UCSD-AML1 (cell line): Measurements from ENCODE around the gene MT1M.
"Not testable (repeated sequence)": the region's sequence is repeated elsewhere in the genome, so short reads cannot be mapped to it uniquely, and the experiment has no call there.

ENCODE experiments used
- DNase-seq: peaks from one replicate; lab custom pipeline; 2025; ENCODE audit not compliant: unreplicated experiment; lab: John Stamatoyannopoulos, UW

Gene MT1M

GRCh38 chr16:56608043-56608875 is 24.2 kb upstream of the MT1M start, which contains the start of gene MT2A:
MT2A (plus strand) TSS chr16:56608584; CDS start chr16:56608656, 72 bp downstream.
- DNase-seq = peak; percentile 96

GRCh38 chr16:56608876-56609462 is 23.5 kb upstream of the MT1M start:
- DNase-seq = no peak

DNA sequence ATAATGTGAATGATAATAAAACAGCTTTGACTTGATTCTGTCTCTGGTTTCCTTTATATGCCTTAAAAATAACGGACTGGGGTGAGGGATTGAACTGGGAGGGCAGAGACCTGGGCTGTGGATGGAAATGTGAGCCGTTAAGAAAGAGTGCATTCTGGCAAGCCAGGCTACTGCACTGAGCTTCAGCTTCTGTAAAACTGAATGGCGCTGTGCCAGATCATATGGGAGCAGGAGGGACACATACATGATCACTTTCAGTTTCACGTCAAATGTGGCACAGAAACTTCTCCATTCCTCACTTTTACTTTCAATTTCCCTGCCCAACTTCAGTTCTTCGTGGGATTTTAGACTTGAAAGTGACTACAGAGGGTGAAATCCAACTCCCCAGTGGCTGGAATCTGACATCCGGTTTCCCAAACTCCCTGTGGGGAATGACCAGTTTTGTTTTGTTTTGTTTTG is 23.0 kb upstream of the MT1M start:
- DNase-seq = peak; percentile 47

- peak; percentile 39 for DNase-seq
These were observed 22.3 kb upstream of the MT1M start for GRCh38 chr16:56610017-56610608.

- DNase-seq = no peak
These were observed 21.8 kb upstream of the MT1M start for GRCh38 chr16:56610609-56611111.

DNA sequence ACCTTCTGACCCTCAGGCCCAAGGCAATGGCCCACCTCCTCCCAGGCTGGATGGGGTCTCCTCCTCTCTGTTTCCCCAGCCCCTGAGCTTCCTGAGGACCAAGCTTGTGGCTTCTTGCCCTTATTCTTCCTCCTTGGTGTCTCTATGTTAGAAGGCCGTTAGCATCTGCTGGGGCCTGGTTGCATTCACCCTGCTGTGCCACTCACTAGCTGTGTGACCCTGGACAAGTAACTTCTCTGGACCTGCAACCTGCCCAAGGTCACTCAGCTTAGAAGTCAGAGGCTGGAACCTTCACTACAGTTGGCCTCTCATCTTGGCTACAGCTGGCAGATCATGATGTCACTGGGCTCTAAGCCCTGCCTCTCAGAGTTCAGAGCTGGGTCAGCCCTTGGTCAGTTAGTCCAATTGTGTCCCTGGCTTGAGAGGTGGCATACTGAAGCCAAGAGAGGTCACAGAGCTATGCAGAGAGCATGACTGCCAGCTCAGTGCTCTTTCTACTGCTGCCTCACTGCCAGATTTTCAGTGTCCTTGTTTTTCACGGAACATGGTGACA is 21.1 kb upstream of the MT1M start:
- no peak for DNase-seq

DNA sequence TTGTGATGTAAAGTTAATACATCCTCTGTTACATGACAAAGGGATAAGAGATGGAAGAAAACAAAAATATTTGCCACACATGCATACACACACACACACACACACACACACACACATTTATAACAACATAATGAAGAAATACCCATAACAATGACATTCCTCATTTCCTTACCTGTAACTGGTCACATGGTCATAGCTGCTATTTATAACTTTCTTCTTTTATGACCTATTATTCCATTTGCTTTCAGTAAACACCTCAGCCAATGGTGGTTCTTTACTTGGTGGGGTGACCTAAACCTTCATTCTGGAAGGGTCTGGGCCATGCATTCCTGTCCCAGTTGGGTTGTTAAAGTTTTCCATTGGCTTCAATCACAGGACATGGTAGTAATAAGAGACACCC is 18.8 kb upstream of the MT1M start:
- DNase-seq = no peak

GRCh38 chr16:56614549-56614991 is 17.9 kb upstream of the MT1M start:
- no peak for DNase-seq

DNA sequence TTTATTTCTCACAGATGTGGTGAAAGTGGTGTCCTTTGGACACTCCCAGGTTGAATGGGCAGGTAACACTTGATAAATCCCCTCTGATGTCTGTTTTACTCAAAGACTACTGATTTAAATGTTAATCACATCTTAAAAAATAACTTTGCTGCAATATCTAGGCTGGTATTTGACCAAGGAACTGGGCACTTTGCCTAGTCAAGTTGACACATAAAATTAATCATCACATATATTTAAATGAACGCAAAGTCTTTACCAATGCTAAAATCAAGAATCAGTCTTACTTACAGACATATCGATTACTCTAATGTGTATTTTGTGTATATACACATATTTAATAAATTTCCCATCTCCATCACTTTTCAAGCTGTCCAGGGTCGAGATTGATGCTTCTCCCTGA is 17.1 kb upstream of the MT1M start:
- no peak for DNase-seq

DNA sequence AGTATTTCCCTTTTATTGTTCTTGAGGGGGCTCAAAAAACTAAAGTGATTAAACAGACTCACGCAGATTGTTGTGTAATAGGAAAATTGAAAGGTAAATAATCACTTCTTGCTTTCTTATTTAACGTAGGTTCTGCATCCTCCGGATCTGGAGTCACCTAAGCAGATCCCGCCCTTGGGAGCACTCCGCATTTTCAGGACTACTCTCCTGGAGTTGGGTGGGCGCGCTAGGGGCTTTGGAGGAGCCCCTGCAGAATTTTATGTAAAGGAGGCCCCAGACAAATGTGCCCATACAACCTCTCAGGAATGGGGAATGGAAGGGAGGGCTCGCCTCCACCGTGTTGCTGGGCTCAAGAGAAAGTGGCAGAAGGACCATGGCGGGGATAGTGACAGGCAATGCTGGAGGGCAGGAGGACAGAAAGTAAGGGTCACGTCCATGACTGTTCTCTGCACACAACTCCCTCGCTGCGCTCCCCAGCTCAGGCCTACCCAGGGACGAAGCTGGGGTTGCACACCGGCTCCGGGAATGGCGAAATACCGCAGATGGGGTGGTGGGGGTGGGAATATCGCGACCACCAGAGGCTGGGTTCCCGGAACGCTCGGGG is 15.7 kb upstream of the MT1M start:
- DNase-seq = no peak

GRCh38 chr16:56617212-56618085 is 15.0 kb upstream of the MT1M start:
- DNase-seq = no peak

- DNase-seq = no peak
These were observed 14.3 kb upstream of the MT1M start for GRCh38 chr16:56618138-56618537.

- no peak for DNase-seq
These were observed 12.0 kb upstream of the MT1M start for GRCh38 chr16:56620339-56620897.

- not testable (repeated sequence) for DNase-seq
These were observed 10.6 kb upstream of the MT1M start for GRCh38 chr16:56621665-56622445.

DNA sequence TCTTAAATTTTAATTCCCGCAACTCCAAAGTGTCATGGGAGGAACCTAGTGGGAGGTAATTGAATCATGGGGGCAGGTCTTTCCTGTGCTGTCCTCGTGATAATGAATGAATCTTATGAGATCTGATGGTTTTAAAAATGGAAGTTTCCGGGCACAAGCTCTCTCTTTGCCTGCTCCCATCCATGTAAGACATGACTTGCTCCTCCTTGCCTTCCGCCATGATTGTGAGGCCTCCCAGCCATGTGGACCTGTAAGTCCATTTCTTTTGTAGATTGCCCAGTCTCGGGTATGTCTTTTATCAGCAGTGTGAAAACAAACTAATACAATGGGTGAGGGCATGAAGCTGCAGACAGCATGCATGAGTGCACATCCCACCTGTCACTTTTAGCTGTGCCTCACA is 9.3 kb upstream of the MT1M start:
- not testable (repeated sequence) for DNase-seq

GRCh38 chr16:56623637-56624036 is 8.8 kb upstream of the MT1M start:
- no peak for DNase-seq

- DNase-seq = no peak
These were observed 7.1 kb upstream of the MT1M start, which contains the start of gene MT1E for GRCh38 chr16:56625140-56625942. MT1E (plus strand) TSS chr16:56625781; CDS start chr16:56625852, 71 bp downstream.
